Colonic mucosa (tissue), 4 donors: Measurements from ENCODE around the gene ANXA2. TPM values are rescaled to one million over a fixed set of nuclear protein-coding genes. Genes with fewer than 3 reads are reported as not detected.

Source experiments
- DNase-seq: peaks from one replicate; pipeline ENCODE4 v3.0.0-alpha.2; 2020
- H3K27ac ChIP-seq: fragments of 200-600 bp; one replicate; pipeline ENCODE4 v1.8.0; 2021
- H3K27me3 ChIP-seq: fragments of 200-600 bp; one replicate; pipeline ENCODE4 v1.8.0; 2021
- H3K36me3 ChIP-seq: fragments of 200-600 bp; one replicate; pipeline ENCODE4 v1.8.0; 2021
- H3K4me1 ChIP-seq: fragments of 200-600 bp; one replicate; pipeline ENCODE4 v1.8.0; 2021; ENCODE audit warnings: mild to moderate bottlenecking
- H3K4me3 ChIP-seq: fragments of 200-600 bp; one replicate; pipeline ENCODE4 v1.8.0; 2021
- H3K9ac ChIP-seq, 2 donors: one replicate each; pipeline ENCODE4 v1.7.0; 2013; ENCODE audit warnings: control low read depth in 2 of 2, low read depth in 2 of 2, low read length in 2 of 2
- H3K9me3 ChIP-seq: fragments of 200-600 bp; one replicate; pipeline ENCODE4 v1.8.0; 2021
- intact Hi-C: fragments of 100-400 bp; cut with DNase I; formaldehyde crosslinking; loops from one replicate; pipeline ENCODE4 v1.14.1; 2022
- total RNA-seq, 2 donors: library from RNA; stranded (reverse); fragmentation: NEBNext Ultra II Directional in 1 of 2; extraction: Animal tissue kit (Norgen Biotek cat#: 25700) in 1 of 2; gene quantifications; one replicate each; pipeline ENCODE4 v1.2.1, GENCODE V29; 2021
- TF ChIP-seq, protein P1 (sequence below): fragments of 200-600 bp; IDR thresholded peaks from one replicate; pipeline ENCODE4 v1.8.0; 2022; ENCODE audit warnings: antibody characterized with exemption, mild to moderate bottlenecking
- donor health status: healthy.
- donor health status: DM: no; HTN: no; CAD: no.
- donor health status: DM: no; HTN: no; CAD: no.

Gene ANXA2
- total RNA-seq, 2 donors from 2014 or later: 813 to 816 TPM

GRCh38 chr15:60320365-60320764 lies 77.4 kb downstream of the ANXA2 start:
- Histone ChIP-seq H3K4me3 (no peak overlapping the region), H3K27ac (no peak overlapping the region), H3K36me3 (no peaks in the 10 kb centered on the region), H3K27me3 (no peaks in the 10 kb centered on the region), H3K9me3 (no peaks in the 10 kb centered on the region), H3K9ac (no peak overlapping the region), H3K4me1 (no peaks in the 10 kb centered on the region)
- no peak for DNase-seq
- TF ChIP-seq, protein P1, sequence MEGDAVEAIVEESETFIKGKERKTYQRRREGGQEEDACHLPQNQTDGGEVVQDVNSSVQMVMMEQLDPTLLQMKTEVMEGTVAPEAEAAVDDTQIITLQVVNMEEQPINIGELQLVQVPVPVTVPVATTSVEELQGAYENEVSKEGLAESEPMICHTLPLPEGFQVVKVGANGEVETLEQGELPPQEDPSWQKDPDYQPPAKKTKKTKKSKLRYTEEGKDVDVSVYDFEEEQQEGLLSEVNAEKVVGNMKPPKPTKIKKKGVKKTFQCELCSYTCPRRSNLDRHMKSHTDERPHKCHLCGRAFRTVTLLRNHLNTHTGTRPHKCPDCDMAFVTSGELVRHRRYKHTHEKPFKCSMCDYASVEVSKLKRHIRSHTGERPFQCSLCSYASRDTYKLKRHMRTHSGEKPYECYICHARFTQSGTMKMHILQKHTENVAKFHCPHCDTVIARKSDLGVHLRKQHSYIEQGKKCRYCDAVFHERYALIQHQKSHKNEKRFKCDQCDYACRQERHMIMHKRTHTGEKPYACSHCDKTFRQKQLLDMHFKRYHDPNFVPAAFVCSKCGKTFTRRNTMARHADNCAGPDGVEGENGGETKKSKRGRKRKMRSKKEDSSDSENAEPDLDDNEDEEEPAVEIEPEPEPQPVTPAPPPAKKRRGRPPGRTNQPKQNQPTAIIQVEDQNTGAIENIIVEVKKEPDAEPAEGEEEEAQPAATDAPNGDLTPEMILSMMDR: no peak
- intact Hi-C loops: loop anchor here (10.0 kb wide), 2 partner anchors 204 to 626 kb away; no protein-coding TSS in a partner anchor

GRCh38 chr15:60318216-60318867 lies 79.4 kb downstream of the ANXA2 start:
- H3K9ac ChIP-seq: no peak overlapping the region
- intact Hi-C loops: no loop called here
- no peak overlapping the region for H3K4me3 ChIP-seq
- TF ChIP-seq, protein P1: no peak
- no peaks in the 10 kb centered on the region for H3K27me3 ChIP-seq
- no peaks in the 10 kb centered on the region for H3K36me3 ChIP-seq
- H3K9me3 ChIP-seq: no peaks in the 10 kb centered on the region
- no peak overlapping the region for H3K27ac ChIP-seq
- DNase-seq: no peak
- H3K4me1 ChIP-seq: no peaks in the 10 kb centered on the region

GRCh38 chr15:60316961-60317360 lies 80.8 kb downstream of the ANXA2 start:
- Histone ChIP-seq H3K4me1 (no peaks in the 10 kb centered on the region), H3K9ac (no peak overlapping the region), H3K27me3 (no peaks in the 10 kb centered on the region), H3K36me3 (no peaks in the 10 kb centered on the region), H3K4me3 (no peak overlapping the region), H3K27ac (no peak overlapping the region), H3K9me3 (no peaks in the 10 kb centered on the region)
- intact Hi-C loops: no loop called here
- TF ChIP-seq, protein P1: no peak
- DNase-seq: no peak

DNA sequence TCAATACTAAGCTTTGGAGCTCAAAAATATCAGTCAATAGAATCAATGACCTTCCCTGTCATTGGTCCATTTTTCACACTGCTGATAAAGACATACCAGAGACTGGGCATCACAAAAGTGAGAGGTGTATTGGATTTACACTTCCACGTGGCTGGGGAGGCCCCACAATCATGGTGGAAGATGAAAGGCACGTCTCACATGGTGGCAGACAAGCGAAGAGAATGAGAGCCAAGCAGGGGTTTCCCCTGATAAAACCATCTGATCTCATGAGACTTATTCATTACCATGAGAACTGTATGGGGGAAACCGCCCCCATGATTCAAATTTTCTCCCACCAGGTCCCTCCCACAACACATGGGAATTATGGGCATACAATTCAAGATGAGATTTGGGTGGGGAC lies 81.9 kb downstream of the ANXA2 start:
- intact Hi-C loops: no loop called here
- no peak overlapping the region for H3K4me3 ChIP-seq
- DNase-seq: no peak

GRCh38 chr15:60313906-60314305 lies 83.9 kb downstream of the ANXA2 start:
- intact Hi-C loops: no loop called here
- TF ChIP-seq, protein P1: no peak
- H3K9me3 ChIP-seq: no peaks in the 10 kb centered on the region

More for the DNA sequence above, 81.9 kb downstream of the ANXA2 start:
- H3K9ac ChIP-seq: no peak overlapping the region
- H3K27me3 ChIP-seq: no peaks in the 10 kb centered on the region
- no peaks in the 10 kb centered on the region for H3K36me3 ChIP-seq
- H3K9me3 ChIP-seq: no peaks in the 10 kb centered on the region
- H3K4me1 ChIP-seq: no peaks in the 10 kb centered on the region
- TF ChIP-seq, protein P1: no peak
- H3K27ac ChIP-seq: no peak overlapping the region

More at GRCh38 chr15:60313906-60314305, 83.9 kb downstream of the ANXA2 start:
- Histone ChIP-seq H3K4me1 (no peaks in the 10 kb centered on the region), H3K36me3 (no peaks in the 10 kb centered on the region), H3K27me3 (no peaks in the 10 kb centered on the region), H3K4me3 (no peak overlapping the region), H3K27ac (no peak overlapping the region), H3K9ac (no peak overlapping the region)
- no peak for DNase-seq
